T-helper 2 cell treated with Interferon-gamma antibody and Interleukin-4, amounts not matched to agents 5 μg/mL and 100 μg/mL, for 36 hours (primary cell): Measurements from ENCODE around the gene TUBA4B.

Source experiments
- DNase-seq: peaks from one replicate; pipeline ENCODE4 v3.0.0; 2021; ENCODE audit warnings: low spot score
- H3K27ac Mint-ChIP-seq: one replicate; pipeline ENCODE4 v1.8.0; 2021; ENCODE audit warnings: mild to moderate bottlenecking, mixed read lengths
- H3K27me3 Mint-ChIP-seq: one replicate; pipeline ENCODE4 v1.8.0; 2021; ENCODE audit warnings: low read depth, mixed read lengths
- H3K36me3 Mint-ChIP-seq: one replicate; pipeline ENCODE4 v1.8.0; 2021; ENCODE audit warnings: low read depth, mixed read lengths
- H3K4me1 Mint-ChIP-seq: one replicate; pipeline ENCODE4 v1.8.0; 2021; ENCODE audit warnings: low read depth, mixed read lengths
- H3K4me3 Mint-ChIP-seq: one replicate; pipeline ENCODE4 v1.8.0; 2022; ENCODE audit warnings: mild to moderate bottlenecking, moderate library complexity, mixed read lengths
- H3K9me3 Mint-ChIP-seq: one replicate; pipeline ENCODE4 v1.8.0; 2021; ENCODE audit warnings: mixed read lengths

The TUBA4B gene

GRCh38 chr2:219213486-219214071 lies 39.5 kb upstream of the TUBA4B start:
- H3K9me3 Mint-ChIP-seq, result no peaks in the 10 kb centered on the region
- no peak for DNase-seq
- no peaks in the 10 kb centered on the region for H3K27me3 Mint-ChIP-seq
- H3K4me1 Mint-ChIP-seq, result peaks cover 33% of the 10 kb centered on the region
- H3K27ac Mint-ChIP-seq, result no peak overlapping the region
- no peak overlapping the region for H3K4me3 Mint-ChIP-seq
- peaks cover 43% of the 10 kb centered on the region for H3K36me3 Mint-ChIP-seq

DNA sequence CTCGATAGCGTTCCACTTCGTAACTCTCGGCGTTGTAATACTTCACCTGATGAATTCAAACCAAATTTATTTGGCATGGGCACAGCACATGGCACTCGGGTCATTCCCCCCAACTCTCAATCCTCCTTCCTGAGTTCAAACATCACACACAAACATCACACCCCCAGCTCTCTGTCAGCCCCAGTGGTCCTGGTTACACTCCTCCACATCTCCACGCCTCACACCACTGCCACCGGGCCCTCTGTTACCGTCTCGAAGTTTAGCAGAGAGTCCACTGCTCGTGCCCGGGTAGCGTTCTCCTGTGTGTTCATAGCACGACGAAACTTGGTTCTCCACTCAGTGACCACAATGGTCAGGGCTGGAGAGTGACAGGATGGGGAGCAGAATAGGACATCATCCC lies 38.9 kb upstream of the TUBA4B start:
- H3K27me3 Mint-ChIP-seq, result no peaks in the 10 kb centered on the region
- H3K4me1 Mint-ChIP-seq, result peaks cover 31% of the 10 kb centered on the region
- H3K36me3 Mint-ChIP-seq, result peaks cover 37% of the 10 kb centered on the region
- H3K27ac Mint-ChIP-seq, result no peak overlapping the region
- no peak for DNase-seq
- no peaks in the 10 kb centered on the region for H3K9me3 Mint-ChIP-seq
- H3K4me3 Mint-ChIP-seq, result no peak overlapping the region

- Mint-ChIP-seq H3K27me3 (no peaks in the 10 kb centered on the region), H3K36me3 (peaks cover 38% of the 10 kb centered on the region)
Observed at GRCh38 chr2:219214786-219215185, 38.3 kb upstream of the TUBA4B start.

GRCh38 chr2:219215871-219216534 lies 37.0 kb upstream of the TUBA4B start:
- H3K27me3 Mint-ChIP-seq, result no peaks in the 10 kb centered on the region
- H3K9me3 Mint-ChIP-seq, result no peaks in the 10 kb centered on the region
- H3K27ac Mint-ChIP-seq, result no peak overlapping the region
- peaks cover 27% of the 10 kb centered on the region for H3K4me1 Mint-ChIP-seq
- DNase-seq, result no peak
- no peak overlapping the region for H3K4me3 Mint-ChIP-seq
- peaks cover 39% of the 10 kb centered on the region for H3K36me3 Mint-ChIP-seq

More at GRCh38 chr2:219214786-219215185, 38.3 kb upstream of the TUBA4B start:
- peaks cover 28% of the 10 kb centered on the region for H3K4me1 Mint-ChIP-seq
- no peak for DNase-seq
- H3K9me3 Mint-ChIP-seq, result no peaks in the 10 kb centered on the region
- H3K4me3 Mint-ChIP-seq, result no peak overlapping the region
- H3K27ac Mint-ChIP-seq, result peak overlapping the region; percentile 45

DNA sequence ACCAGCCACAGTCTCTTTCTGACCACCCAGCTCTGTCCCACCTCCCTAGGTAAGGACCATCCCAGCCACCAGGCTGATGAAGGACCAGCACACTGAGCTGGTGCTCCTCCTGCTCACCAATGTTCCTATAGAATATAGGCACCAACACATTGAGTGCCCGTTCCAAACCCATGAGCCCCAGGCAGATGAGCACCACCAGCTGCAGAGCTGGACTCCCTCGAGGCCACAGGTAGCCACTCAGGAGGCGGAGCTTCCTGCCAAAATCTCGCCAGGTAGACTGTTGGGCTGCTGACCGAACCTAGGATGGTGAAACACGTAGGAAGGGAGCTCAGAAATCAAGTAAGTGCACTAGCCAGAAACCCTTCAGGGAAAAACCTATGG lies 36.5 kb upstream of the TUBA4B start:
- peaks cover 44% of the 10 kb centered on the region for H3K36me3 Mint-ChIP-seq
- no peaks in the 10 kb centered on the region for H3K27me3 Mint-ChIP-seq
- H3K27ac Mint-ChIP-seq, result no peak overlapping the region
- H3K4me3 Mint-ChIP-seq, result peak overlapping the region; percentile 86
- no peak for DNase-seq
- no peaks in the 10 kb centered on the region for H3K9me3 Mint-ChIP-seq
- peaks cover 23% of the 10 kb centered on the region for H3K4me1 Mint-ChIP-seq

DNA sequence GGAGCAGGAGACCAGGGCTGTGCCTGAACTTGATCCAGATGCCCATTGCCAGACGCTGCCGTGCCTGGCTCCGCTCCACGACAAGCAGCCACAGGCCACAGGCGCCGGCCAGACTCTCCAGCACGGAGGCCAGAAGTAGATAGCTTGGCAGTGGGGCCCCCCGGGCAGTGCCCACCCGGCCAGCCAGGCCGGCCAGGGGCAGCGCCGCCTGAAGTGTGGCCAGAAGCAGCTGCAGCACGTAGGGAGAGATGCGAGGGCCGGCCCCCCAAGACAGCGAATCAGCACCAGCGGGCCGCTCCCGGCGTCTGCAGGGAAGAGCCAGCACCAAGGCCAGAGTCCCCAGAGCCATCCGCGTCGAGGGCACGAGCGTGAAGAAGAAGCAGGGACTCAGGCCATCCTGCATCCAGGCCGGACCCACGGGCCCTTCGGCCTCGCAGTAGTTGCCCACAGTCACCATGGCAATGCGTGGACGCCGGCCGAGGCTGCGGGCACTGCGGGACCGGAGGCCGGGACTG lies 34.8 kb upstream of the TUBA4B start:
- H3K27ac Mint-ChIP-seq, result peak overlapping the region; percentile 86
- peak overlapping the region; percentile 86 for H3K4me3 Mint-ChIP-seq
- DNase-seq, result no peak
- H3K36me3 Mint-ChIP-seq, result peaks cover 40% of the 10 kb centered on the region
- no peaks in the 10 kb centered on the region for H3K27me3 Mint-ChIP-seq
- peaks cover 23% of the 10 kb centered on the region for H3K4me1 Mint-ChIP-seq
- H3K9me3 Mint-ChIP-seq, result no peaks in the 10 kb centered on the region

DNA sequence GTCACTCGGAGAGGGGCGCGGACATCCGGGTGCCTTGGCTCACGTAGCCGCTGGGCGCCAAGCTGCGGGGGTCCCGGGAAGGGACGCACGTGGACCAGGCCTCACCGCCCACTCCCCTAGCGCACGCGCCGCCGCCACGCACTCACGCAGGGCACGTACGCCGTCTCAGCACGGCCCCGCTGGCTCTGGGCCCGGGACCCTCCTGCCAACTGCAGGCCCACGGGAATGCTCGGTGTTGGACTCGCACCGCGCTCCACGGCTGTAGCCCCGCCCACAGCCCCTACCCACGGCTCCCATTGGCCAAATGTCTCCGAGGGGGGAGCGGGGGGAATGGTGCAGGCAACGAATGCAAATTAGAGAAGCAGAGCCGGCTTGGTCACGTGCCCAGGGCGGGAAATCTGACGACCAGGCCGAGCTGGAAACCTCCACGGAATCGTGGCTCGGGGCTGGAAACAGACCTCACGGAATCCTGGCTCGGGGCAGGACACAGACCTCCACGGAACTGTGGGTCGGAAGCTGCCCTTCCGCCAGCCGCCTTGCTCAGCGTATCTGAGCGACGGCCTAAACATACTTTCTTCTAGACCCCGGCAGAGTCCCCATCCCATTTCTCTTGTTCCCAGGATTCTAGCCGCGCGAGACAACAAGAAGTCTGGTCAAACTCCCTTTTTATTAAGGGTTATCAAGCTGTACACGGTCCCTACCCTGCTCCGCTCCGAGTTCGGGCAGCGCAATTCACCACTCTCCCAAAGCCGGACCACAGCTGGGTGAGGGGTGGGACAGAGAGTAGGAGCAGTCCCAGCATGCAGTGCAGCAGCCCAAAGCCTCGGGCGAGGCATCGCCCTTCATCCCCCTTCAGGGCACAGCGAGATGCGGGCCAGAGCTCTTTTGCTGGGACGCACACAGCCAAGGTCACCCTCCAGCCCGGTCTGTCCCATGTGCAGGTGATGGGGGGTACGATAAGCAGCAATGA lies 34.0 kb upstream of the TUBA4B start, which contains the start of gene ABCB6:
Gene ABCB6, minus strand, starts transcription at position 227 of the 970 bp plus-strand sequence. CDS start 285 bp downstream, outside the sequence.
- peaks cover 41% of the 10 kb centered on the region for H3K36me3 Mint-ChIP-seq
- peaks cover 23% of the 10 kb centered on the region for H3K4me1 Mint-ChIP-seq
- H3K27ac Mint-ChIP-seq, result peak within 1 kb of the TSS; percentile 86

DNA sequence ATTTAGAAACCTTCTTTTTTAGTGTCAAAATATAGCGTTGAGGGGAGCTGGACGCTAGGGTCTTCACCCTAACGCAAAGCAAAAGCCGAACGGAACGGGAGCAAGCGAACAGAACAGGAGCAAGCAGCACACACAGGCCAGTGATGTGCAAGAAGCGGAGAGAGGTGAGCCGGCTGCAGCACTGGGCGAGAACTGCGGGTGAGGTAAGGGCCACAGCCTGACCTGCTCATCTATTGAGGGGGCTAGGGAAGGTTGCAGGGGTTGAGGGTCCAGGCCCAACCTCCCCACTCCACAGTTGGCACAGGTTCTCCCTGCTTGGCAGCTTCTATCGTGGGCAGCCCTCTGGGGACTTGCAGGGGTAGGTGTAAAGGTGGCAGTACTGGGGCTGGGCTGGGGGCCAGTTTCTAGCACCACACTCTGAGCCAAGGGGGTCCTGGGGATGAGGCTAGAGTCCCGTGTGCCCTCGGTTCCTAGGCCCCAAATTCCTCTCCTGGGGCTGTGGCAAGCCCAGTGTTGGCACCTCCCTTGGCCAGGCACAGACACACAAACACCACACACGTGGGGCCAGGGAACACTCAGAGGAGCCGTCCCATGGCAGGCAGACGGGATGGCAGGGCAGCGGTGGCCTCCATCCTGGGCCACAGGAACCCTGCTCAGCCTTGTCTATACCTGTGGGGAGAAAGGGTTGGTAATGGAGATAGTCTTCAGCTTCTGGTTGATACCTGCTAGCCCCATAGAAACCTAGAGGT lies 33.1 kb upstream of the TUBA4B start:
- no peaks in the 10 kb centered on the region for H3K27me3 Mint-ChIP-seq
- no peak overlapping the region for H3K4me3 Mint-ChIP-seq
- H3K36me3 Mint-ChIP-seq, result peaks cover 44% of the 10 kb centered on the region
- DNase-seq, result no peak
- no peaks in the 10 kb centered on the region for H3K9me3 Mint-ChIP-seq
- H3K4me1 Mint-ChIP-seq, result peaks cover 20% of the 10 kb centered on the region
- H3K27ac Mint-ChIP-seq, result no peak overlapping the region

More for the DNA sequence above, 34.0 kb upstream of the TUBA4B start, which contains the start of gene ABCB6:
- peak; percentile 84 for DNase-seq
- Mint-ChIP-seq H3K4me3 (peak within 1 kb of the TSS; percentile 86), H3K9me3 (no peaks in the 10 kb centered on the region), H3K27me3 (no peaks in the 10 kb centered on the region)

- no peaks in the 10 kb centered on the region for H3K27me3 Mint-ChIP-seq
- peaks cover 20% of the 10 kb centered on the region for H3K4me1 Mint-ChIP-seq
- no peaks in the 10 kb centered on the region for H3K9me3 Mint-ChIP-seq
- H3K4me3 Mint-ChIP-seq, result no peak overlapping the region
- H3K36me3 Mint-ChIP-seq, result peaks cover 50% of the 10 kb centered on the region
- DNase-seq, result no peak
- no peak overlapping the region for H3K27ac Mint-ChIP-seq
Observed at GRCh38 chr2:219220652-219221402, 32.2 kb upstream of the TUBA4B start.

GRCh38 chr2:219221957-219222518 lies 31.0 kb upstream of the TUBA4B start:
- no peak overlapping the region for H3K27ac Mint-ChIP-seq
- H3K27me3 Mint-ChIP-seq, result no peaks in the 10 kb centered on the region
- peaks cover 18% of the 10 kb centered on the region for H3K4me1 Mint-ChIP-seq
- DNase-seq, result no peak
- no peak overlapping the region for H3K4me3 Mint-ChIP-seq
- no peaks in the 10 kb centered on the region for H3K9me3 Mint-ChIP-seq
- peaks cover 54% of the 10 kb centered on the region for H3K36me3 Mint-ChIP-seq

DNA sequence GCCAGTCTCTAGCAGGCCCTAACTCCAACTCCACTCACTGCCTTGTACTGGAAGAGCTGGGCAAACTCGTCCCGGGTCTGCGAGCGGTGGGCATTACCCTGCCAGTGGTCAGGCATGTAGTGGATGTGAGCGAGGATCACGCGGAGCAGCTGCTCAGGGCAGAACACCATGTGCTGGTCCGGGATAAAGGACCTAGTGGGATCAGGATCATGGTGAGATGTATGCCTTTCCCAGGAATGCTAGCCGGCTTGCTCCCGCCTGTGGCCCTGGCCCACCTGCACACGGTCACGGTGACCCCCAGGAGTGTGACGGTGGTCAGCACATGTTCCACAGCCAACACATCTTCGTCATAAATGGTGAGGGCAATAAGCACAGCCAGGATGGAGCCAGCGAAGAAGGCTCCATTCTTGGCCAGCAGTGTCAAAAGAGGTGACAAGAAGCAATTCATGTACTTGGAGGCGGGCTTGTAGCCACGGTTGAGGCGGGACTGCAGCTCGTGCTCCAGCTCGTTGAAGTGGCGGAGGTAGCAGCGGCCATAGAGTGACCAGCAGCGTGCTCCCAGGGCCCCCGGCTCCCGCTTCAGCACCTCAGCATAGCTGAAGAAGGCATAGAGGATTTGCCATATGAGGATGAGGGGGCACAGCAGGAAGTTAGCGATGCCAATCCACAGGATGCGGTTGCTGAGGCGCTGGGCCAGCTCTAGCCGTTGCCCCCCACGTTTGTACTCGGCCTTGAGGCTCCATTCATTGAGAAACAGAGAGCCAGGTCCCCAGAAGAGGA lies 29.0 kb upstream of the TUBA4B start:
- Mint-ChIP-seq H3K27ac (no peak overlapping the region), H3K4me1 (peaks cover 24% of the 10 kb centered on the region), H3K27me3 (no peaks in the 10 kb centered on the region), H3K9me3 (no peaks in the 10 kb centered on the region), H3K36me3 (peaks cover 53% of the 10 kb centered on the region), H3K4me3 (no peak overlapping the region)
- DNase-seq, result no peak

- Mint-ChIP-seq H3K27ac (no peak overlapping the region), H3K27me3 (no peaks in the 10 kb centered on the region), H3K9me3 (no peaks in the 10 kb centered on the region), H3K36me3 (peaks cover 52% of the 10 kb centered on the region), H3K4me3 (no peak overlapping the region), H3K4me1 (peaks cover 19% of the 10 kb centered on the region)
- no peak for DNase-seq
Observed at GRCh38 chr2:219225350-219225749, 27.7 kb upstream of the TUBA4B start.
